Hepatocyte (in vitro differentiated cells): ENCODE measurements around the gene CENPT.

ENCODE experiments used
- CTCF ChIP-seq: fragments of 200-600 bp; sonication (generic); IDR thresholded peaks from 2 replicates; pipeline ENCODE4 v1.5.1; 2016; ENCODE audit warnings: antibody characterized with exemption, mild to moderate bottlenecking; ENCODE audit not compliant: poor library complexity
- EZH2 ChIP-seq: fragments of 200-600 bp; sonication (generic); IDR thresholded peaks from 2 replicates; pipeline ENCODE4 v1.6.1; 2016; ENCODE audit warnings: antibody characterized with exemption, mild to moderate bottlenecking, borderline replicate concordance
- EZH2phosphoT487 ChIP-seq: fragments of 200-600 bp; sonication (generic); IDR thresholded peaks from one replicate; pipeline ENCODE4 v1.6.1; 2018; ENCODE audit warnings: antibody characterized with exemption, mild to moderate bottlenecking, low read depth, moderate library complexity; ENCODE audit not compliant: unreplicated experiment, severe bottlenecking

GRCh38 chr16:67803894-67804293, 43.6 kb downstream of the CENPT start:
- TF ChIP-seq EZH2: no peak
- no peak for TF ChIP-seq CTCF
- no peak for TF ChIP-seq EZH2phosphoT487
